ENCODE data around the gene FANCG.

GRCh38 chr9:35074141-35074540 is 5.6 kb downstream of the FANCG start:
- TF ChIP-seq TEAD4 (CRISPR knock-in tag; IDR thresholded peaks at IDR 0.05) (no peak), ATF6 (CRISPR knock-in tag; IDR thresholded peaks at IDR 0.05) (no peak), CBFB (CRISPR knock-in tag; IDR thresholded peaks at IDR 0.05; ENCODE audit: low read depth) (no peak), NR3C1 (CRISPR knock-in tag; conservative IDR thresholded peaks at IDR 0.05; ENCODE audit: low read depth) (no peak), E2F4 (CRISPR knock-in tag; IDR thresholded peaks at IDR 0.05; ENCODE audit: borderline replicate concordance, low read depth) (no peak)

Measured in WTC11 (cell line).